Measurements from ENCODE around the gene USP24.

DNA sequence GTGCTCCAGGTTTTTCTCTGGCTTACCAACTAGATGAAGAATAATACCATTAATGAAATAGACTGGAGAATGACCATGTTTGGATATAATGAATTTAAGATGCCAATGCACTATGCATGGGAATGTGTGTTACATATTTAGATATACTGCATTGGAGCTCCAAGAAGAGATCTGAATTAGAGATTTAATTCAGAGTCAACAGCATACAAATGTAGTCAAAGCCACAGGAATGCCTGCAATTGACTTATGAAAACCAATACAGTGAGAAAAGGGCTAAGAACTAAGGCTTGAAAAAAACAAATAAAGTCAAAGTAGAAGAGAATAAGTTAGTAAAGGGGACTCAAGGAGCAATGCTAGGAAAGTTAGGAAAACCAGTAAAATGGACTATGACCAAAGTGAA is 59.1 kb downstream of the USP24 start:
- TF ChIP-seq CTCF (IDR thresholded peaks at IDR 0.05), result no peak
- TF ChIP-seq IRF2 (CRISPR knock-in tag; IDR thresholded peaks at IDR 0.05; ENCODE audit: borderline replicate concordance, low read depth), result no peak
- TF ChIP-seq ZNF138 (CRISPR knock-in tag; conservative IDR thresholded peaks at IDR 0.05), result no peak
- TF ChIP-seq ESRRA (CRISPR knock-in tag; IDR thresholded peaks at IDR 0.05; ENCODE audit: borderline replicate concordance), result no peak
- TF ChIP-seq OVOL2 (CRISPR knock-in tag; IDR thresholded peaks at IDR 0.05; ENCODE audit: borderline replicate concordance), result no peak
- no peak for TF ChIP-seq ZNF512 (CRISPR knock-in tag; IDR thresholded peaks at IDR 0.05; ENCODE audit: borderline replicate concordance)
